SHP77 (cell line): ENCODE measurements around the gene KIF9.
"Not testable (repeated sequence)": the region's sequence is repeated elsewhere in the genome, so short reads cannot be mapped to it uniquely, and the experiment has no call there.

Experiments used
- DNase-seq, 2 experiments: peaks; one replicate each; lab custom pipeline; 2025; lab: John Stamatoyannopoulos, UW

KIF9 gene

GRCh38 chr3:47251689-47252088 lies 30.9 kb downstream of the KIF9 start:
- DNase-seq, result no peak

GRCh38 chr3:47251085-47251484 lies 31.5 kb downstream of the KIF9 start:
- DNase-seq, result not testable (repeated sequence)

- peak in 1 of 2 experiments; percentile 5 for DNase-seq
Measured at GRCh38 chr3:47250309-47251060, 32.1 kb downstream of the KIF9 start.

GRCh38 chr3:47247131-47248064 lies 35.2 kb downstream of the KIF9 start:
- DNase-seq, result no peak

- DNase-seq, result no peak
Measured at GRCh38 chr3:47245271-47245670, 37.3 kb downstream of the KIF9 start.

- DNase-seq, result no peak
Measured at GRCh38 chr3:47244531-47245100, 38.0 kb downstream of the KIF9 start.

- no peak for DNase-seq
Measured at GRCh38 chr3:47243419-47244147, 39.0 kb downstream of the KIF9 start.

GRCh38 chr3:47239929-47240328 lies 42.7 kb downstream of the KIF9 start:
- DNase-seq, result no peak

GRCh38 chr3:47238017-47238416 lies 44.6 kb downstream of the KIF9 start:
- no peak for DNase-seq

- no peak for DNase-seq
Measured at GRCh38 chr3:47228088-47228487, 54.5 kb downstream of the KIF9 start.

- no peak for DNase-seq
Measured at GRCh38 chr3:47227678-47228077, 54.9 kb downstream of the KIF9 start.

- DNase-seq, result no peak
Measured at GRCh38 chr3:47225310-47225906, 57.2 kb downstream of the KIF9 start.

GRCh38 chr3:47223755-47224154 lies 58.8 kb downstream of the KIF9 start:
- no peak for DNase-seq

GRCh38 chr3:47221798-47222197 lies 60.8 kb downstream of the KIF9 start:
- DNase-seq, result no peak

- no peak for DNase-seq
Measured at GRCh38 chr3:47210863-47211405, 71.7 kb downstream of the KIF9 start.

- not testable (repeated sequence) for DNase-seq
Measured at GRCh38 chr3:47206022-47206421, 76.6 kb downstream of the KIF9 start.

- no peak for DNase-seq
Measured at GRCh38 chr3:47204875-47205274, 77.7 kb downstream of the KIF9 start.

- DNase-seq, result no peak
Measured at GRCh38 chr3:47202542-47202941, 80.1 kb downstream of the KIF9 start.

- no peak for DNase-seq
Measured at GRCh38 chr3:47197287-47197686, 85.3 kb downstream of the KIF9 start.

GRCh38 chr3:47194994-47195393 lies 87.6 kb downstream of the KIF9 start:
- no peak for DNase-seq
